ENCODE measurements around the gene ADM. TPM values are rescaled to one million over a fixed set of nuclear protein-coding genes. Genes with fewer than 3 reads are reported as not detected.

The ADM gene
- total RNA-seq, 1 experiment from 2014 or later, result 21.9 TPM

- intact Hi-C loops (cut with micrococcal nuclease; ENCODE audit: unreplicated experiment), result loop anchor here (2.0 to 10.0 kb wide), 3 partner anchors 94 to 308 kb away; partner anchors contain the start of gene AMPD3
- no TSS peak for BruUV-seq (replicated peaks)
- CTCF ChIA-PET, result interaction anchor here (0.6 kb wide), 1 partner anchor 87 kb away, joined by 3 read pairs; no protein-coding TSS in a partner anchor
Measured at GRCh38 chr11:10302359-10302743, 2.5 kb upstream of the ADM start.

GRCh38 chr11:10302744-10303557, 1.9 kb upstream of the ADM start:
- TSS peak; percentile 60 for BruUV-seq (replicated peaks)
- H3K4me3 ChIP-seq, result peak overlapping the region; percentile 87
- intact Hi-C loops (cut with micrococcal nuclease; ENCODE audit: unreplicated experiment), result loop anchor here (2.0 to 10.0 kb wide), 3 partner anchors 94 to 308 kb away; partner anchors contain the start of gene AMPD3
- 0 out of 2 replicates have a peak, but pooled peaks cover 8% of the 10 kb centered on the region for H3K36me3 ChIP-seq (ENCODE audit: low read depth)
- CTCF ChIA-PET, result interaction anchor here (0.6 kb wide), 2 partner anchors 86 to 117 kb away, joined by 3 read pairs; no protein-coding TSS in a partner anchor
- POLR2A ChIA-PET (ENCODE audit: unreplicated experiment), result interaction anchor here (0.6 to 0.7 kb wide), 2 partner anchors 49 to 1538 kb away, joined by 4 to 13 read pairs; no protein-coding TSS in a partner anchor
- peak; percentile 51 to 73 for DNase-seq
- no peaks in the 10 kb centered on the region for H4K20me1 ChIP-seq (ENCODE audit: insufficient read depth)
- peaks cover 43% of the 10 kb centered on the region for H3F3A ChIP-seq (ENCODE audit: insufficient read depth, low read depth)
- peak overlapping the region; percentile 93 for H3K4me2 ChIP-seq
- no peaks in the 10 kb centered on the region for H3K27me3 ChIP-seq (ENCODE audit: insufficient read depth, low read depth)
- H3K79me2 ChIP-seq (ENCODE audit: low read depth), result peaks cover 69% of the 10 kb centered on the region
- TF ChIP-seq EZH2 (IDR thresholded peaks at IDR 0.05; ENCODE audit: low read depth) (no peak), CTCF (conservative IDR thresholded peaks at IDR 0.05) (no peak)
- peaks cover 16% of the 10 kb centered on the region for H3K4me1 ChIP-seq (replicated peaks; ENCODE audit: insufficient read depth)
- peak overlapping the region; percentile 98 for H3K27ac ChIP-seq
- H2AFZ ChIP-seq, result peak overlapping the region; percentile 79
- H3K9me3 ChIP-seq (ENCODE audit: insufficient read depth, low read depth), result no peaks in the 10 kb centered on the region
- no peaks in the 10 kb centered on the region for H3K9me2 ChIP-seq (ENCODE audit: insufficient read depth)

More at GRCh38 chr11:10302359-10302743, 2.5 kb upstream of the ADM start:
- POLR2A ChIA-PET (ENCODE audit: unreplicated experiment), result interaction anchor here (0.7 kb wide), 1 partner anchor 50 kb away, joined by 13 read pairs; no protein-coding TSS in a partner anchor
- Histone ChIP-seq H3K27ac (peak overlapping the region; percentile 98), H3K27me3 (ENCODE audit: insufficient read depth, low read depth) (no peaks in the 10 kb centered on the region), H4K20me1 (ENCODE audit: insufficient read depth) (no peaks in the 10 kb centered on the region), H3F3A (ENCODE audit: insufficient read depth, low read depth) (peaks cover 40% of the 10 kb centered on the region), H3K4me1 (replicated peaks; ENCODE audit: insufficient read depth) (peaks cover 16% of the 10 kb centered on the region), H3K36me3 (ENCODE audit: low read depth) (0 out of 2 replicates have a peak, but pooled peaks cover 8% of the 10 kb centered on the region), H3K9me3 (ENCODE audit: insufficient read depth, low read depth) (no peaks in the 10 kb centered on the region), H3K4me2 (peak overlapping the region; percentile 93), H2AFZ (peak overlapping the region; percentile 79; the same call in 1 of the 2 replicates), H3K4me3 (peak overlapping the region; percentile 87), H3K79me2 (ENCODE audit: low read depth) (peaks cover 69% of the 10 kb centered on the region), H3K9me2 (ENCODE audit: insufficient read depth) (no peaks in the 10 kb centered on the region)
- peak in 1 of 2 experiments; percentile 56 for DNase-seq
- TF ChIP-seq CTCF (conservative IDR thresholded peaks at IDR 0.05) (no peak), EZH2 (IDR thresholded peaks at IDR 0.05; ENCODE audit: low read depth) (no peak)

- no peaks in the 10 kb centered on the region for H3K9me2 ChIP-seq (ENCODE audit: insufficient read depth)
- H3K79me2 ChIP-seq (ENCODE audit: low read depth), result peaks cover 69% of the 10 kb centered on the region
- peaks cover 50% of the 10 kb centered on the region for H3F3A ChIP-seq (ENCODE audit: insufficient read depth, low read depth)
- 0 out of 2 replicates have a peak, but pooled peaks cover 8% of the 10 kb centered on the region for H3K36me3 ChIP-seq (ENCODE audit: low read depth)
- H3K4me3 ChIP-seq, result peak overlapping the region; percentile 87
- H3K27me3 ChIP-seq (ENCODE audit: insufficient read depth, low read depth), result no peaks in the 10 kb centered on the region
- ChIA-PET CTCF (interaction anchor here (0.6 kb wide), 3 partner anchors 63 to 118 kb away, joined by 3 to 4 read pairs (median 3); no protein-coding TSS in a partner anchor), POLR2A (ENCODE audit: unreplicated experiment) (interaction anchor here (0.5 to 0.7 kb wide), 6 partner anchors 11 to 1537 kb away, joined by 3 to 5 read pairs (median 4); no protein-coding TSS in a partner anchor)
- H3K9me3 ChIP-seq (ENCODE audit: insufficient read depth, low read depth), result no peaks in the 10 kb centered on the region
- peaks cover 22% of the 10 kb centered on the region for H3K4me1 ChIP-seq (replicated peaks; ENCODE audit: insufficient read depth)
- TF ChIP-seq CTCF (conservative IDR thresholded peaks at IDR 0.05) (no peak), EZH2 (IDR thresholded peaks at IDR 0.05; ENCODE audit: low read depth) (no peak)
- intact Hi-C loops (cut with micrococcal nuclease; ENCODE audit: unreplicated experiment), result loop anchor here (1.0 to 10.0 kb wide), 4 partner anchors 63 to 309 kb away; partner anchors contain the start of gene AMPD3
- H3K4me2 ChIP-seq, result peak overlapping the region; percentile 93
- H4K20me1 ChIP-seq (ENCODE audit: insufficient read depth), result no peaks in the 10 kb centered on the region
- H3K27ac ChIP-seq, result peak overlapping the region; percentile 98
- BruUV-seq (replicated peaks), result no TSS peak
- H2AFZ ChIP-seq, result peak overlapping the region; percentile 79
- peak; percentile 68 to 87 for DNase-seq
Measured at GRCh38 chr11:10303558-10304363, 1.1 kb upstream of the ADM start.

All from PC-9 (cell line).